Breast epithelium (tissue), 4 donors: Measurements from ENCODE around the gene FOXC2. TPM values are rescaled to one million over a fixed set of nuclear protein-coding genes. Genes with fewer than 3 reads are reported as not detected.
"Not testable (repeated sequence)": the region's sequence is repeated elsewhere in the genome, so short reads cannot be mapped to it uniquely, and the experiment has no call there.

Experiments used
- DNase-seq, 2 donors: peaks; one replicate each; pipeline ENCODE4 v3.0.0-alpha.2; 2019; ENCODE audit warnings: low spot score in 2 of 2
- H3K27ac ChIP-seq, 2 donors: fragments of 200-600 bp; sonication (generic) in 1 of 2; one replicate each; pipeline ENCODE4 v1.5.1; 2016 to 2019; ENCODE audit warnings: mild to moderate bottlenecking in 1 of 2
- H3K27me3 ChIP-seq, 2 donors: fragments of 200-600 bp; sonication (generic) in 1 of 2; one replicate each; pipeline versions ENCODE4 v1.5.1 to v1.6.0; 2017 to 2019; ENCODE audit warnings: control low read depth in 1 of 2, mild to moderate bottlenecking in 1 of 2
- H3K36me3 ChIP-seq: fragments of 200-600 bp; one replicate; pipeline ENCODE4 v1.5.1; 2019
- H3K4me1 ChIP-seq, 2 donors: fragments of 200-600 bp; sonication (generic); one replicate each; pipeline ENCODE4 v1.5.1; 2016 to 2019; ENCODE audit warnings: control low read depth in 1 of 2
- H3K4me3 ChIP-seq, 3 donors: fragments of 200-600 bp; sonication (generic); 1 replicate in 2 of 3; 2 replicates in 1 of 3; pipeline ENCODE4 v1.5.1; 2016 to 2019; ENCODE audit warnings: mild to moderate bottlenecking in 3 of 3, moderate library complexity in 2 of 3
- H3K9me3 ChIP-seq, 2 donors: fragments of 200-600 bp; sonication (generic) in 1 of 2; one replicate each; pipeline ENCODE4 v1.5.1; 2016 to 2019; ENCODE audit warnings: control low read depth in 1 of 2
- CTCF ChIP-seq, 3 donors: fragments of 450-650 bp; IDR thresholded peaks; one replicate each; pipeline ENCODE4 v1.5.1; 2016 to 2017; ENCODE audit warnings: antibody characterized with exemption in 3 of 3, mild to moderate bottlenecking in 3 of 3, moderate library complexity in 3 of 3
- POLR2A ChIP-seq: fragments of 450-650 bp; IDR thresholded peaks from one replicate; pipeline ENCODE4 v1.6.1; 2016; ENCODE audit warnings: antibody characterized with exemption, mild to moderate bottlenecking, moderate library complexity
- POLR2AphosphoS5 ChIP-seq, 3 donors: sonication (generic); formaldehyde crosslinking; IDR thresholded peaks; one replicate each; pipeline ENCODE4 v1.6.1; 2017; ENCODE audit warnings: antibody characterized with exemption in 3 of 3
- intact Hi-C: fragments of 100-400 bp; cut with DNase I; formaldehyde crosslinking; loops from one replicate; pipeline ENCODE4 v1.15.1; 2023; ENCODE audit warnings: low total_unique reads
- total RNA-seq, 3 donors: library from RNA; depleted of rRNA; stranded (reverse); fragments of >200 nt; gene quantifications; one replicate each; pipeline ENCODE4 v1.1.0, GENCODE V29; 2016

The FOXC2 gene
- total RNA-seq, 3 donors from 2014 or later: 0.15 to 0.98 (median 0.32) TPM

- no peaks in the 10 kb centered on the region for H3K9me3 ChIP-seq
- H3K36me3 ChIP-seq: no peaks in the 10 kb centered on the region
- intact Hi-C loops: loop anchor here (2.0 kb wide), 1 partner anchor 180 kb away; no protein-coding TSS in a partner anchor
- DNase-seq: no peak
- no peak for TF ChIP-seq CTCF (IDR thresholded peaks at IDR 0.05)
- no peak for TF ChIP-seq POLR2AphosphoS5 (IDR thresholded peaks at IDR 0.05)
- no peak for TF ChIP-seq POLR2A
- H3K27ac ChIP-seq: no peak overlapping the region
- peaks cover 0 to 26% of the 10 kb centered on the region in 2 donors for H3K27me3 ChIP-seq
- no peaks in the 10 kb centered on the region for H3K4me1 ChIP-seq
- H3K4me3 ChIP-seq: no peak overlapping the region
These were observed 18.4 kb downstream of the FOXC2 start for GRCh38 chr16:86584726-86585721.

DNA sequence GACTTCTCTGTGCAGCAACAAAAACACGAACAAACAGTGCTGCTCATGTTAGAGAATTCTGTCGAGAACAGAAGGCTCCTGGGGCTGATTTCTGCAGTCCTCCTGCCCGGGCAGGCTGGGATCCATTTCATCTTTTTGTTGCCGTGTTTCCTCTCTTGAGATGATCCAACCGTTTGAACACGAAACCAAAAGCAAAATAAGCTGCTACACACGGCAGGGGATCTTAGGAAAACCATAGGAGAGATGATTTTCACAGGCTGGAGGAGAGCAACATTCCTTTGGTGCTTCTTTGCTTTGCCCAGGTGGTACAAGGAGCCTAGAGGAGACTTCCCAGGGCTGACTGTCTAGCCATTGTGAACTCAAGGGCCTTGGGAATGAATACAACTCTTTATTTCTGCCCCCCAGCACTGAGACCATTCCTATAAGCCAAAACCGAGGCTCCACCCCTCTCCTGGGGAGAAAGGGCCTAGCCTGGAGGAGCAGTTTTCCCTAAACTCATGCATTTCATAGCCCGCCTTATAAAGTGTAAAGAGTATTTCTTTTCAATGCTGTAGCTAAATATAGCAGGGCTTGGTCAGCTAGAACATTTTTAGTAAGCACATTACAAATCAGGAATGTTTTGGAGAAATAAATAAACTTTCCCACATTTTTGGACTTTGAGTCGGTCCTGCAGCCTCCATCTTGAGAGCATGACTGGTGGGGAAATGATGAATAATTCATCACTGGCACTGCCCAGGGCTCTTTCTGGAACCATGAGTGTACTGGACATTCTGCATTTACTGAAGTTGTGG, 19.4 kb downstream of the FOXC2 start:
- intact Hi-C loops: loop anchor here (2.0 kb wide), 1 partner anchor 179 kb away; no protein-coding TSS in a partner anchor
- no peak for DNase-seq
- Histone ChIP-seq H3K27ac (no peak overlapping the region), H3K36me3 (no peaks in the 10 kb centered on the region), H3K4me3 (no peak overlapping the region), H3K27me3 (peaks cover 0 to 17% of the 10 kb centered on the region in 2 donors), H3K9me3 (no peaks in the 10 kb centered on the region), H3K4me1 (no peaks in the 10 kb centered on the region)
- no peak for TF ChIP-seq CTCF (IDR thresholded peaks at IDR 0.05)
- TF ChIP-seq POLR2AphosphoS5 (IDR thresholded peaks at IDR 0.05): no peak
- no peak for TF ChIP-seq POLR2A

DNA sequence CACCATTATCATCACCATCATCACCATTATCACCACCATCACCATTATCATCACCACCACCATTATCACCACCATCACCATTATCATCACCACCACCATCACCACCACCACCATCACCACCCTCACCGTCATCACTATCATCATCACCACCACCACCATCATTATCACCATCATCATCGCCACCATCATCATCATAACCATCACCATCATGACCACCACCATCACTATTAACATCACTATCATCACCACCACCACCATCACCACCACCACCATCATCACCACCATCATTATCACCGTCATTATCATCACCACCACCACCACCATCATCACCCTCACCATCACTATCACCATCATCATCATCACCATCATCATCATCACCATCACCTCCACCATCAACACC, 20.9 kb downstream of the FOXC2 start:
- no peaks in the 10 kb centered on the region for H3K4me1 ChIP-seq

DNA sequence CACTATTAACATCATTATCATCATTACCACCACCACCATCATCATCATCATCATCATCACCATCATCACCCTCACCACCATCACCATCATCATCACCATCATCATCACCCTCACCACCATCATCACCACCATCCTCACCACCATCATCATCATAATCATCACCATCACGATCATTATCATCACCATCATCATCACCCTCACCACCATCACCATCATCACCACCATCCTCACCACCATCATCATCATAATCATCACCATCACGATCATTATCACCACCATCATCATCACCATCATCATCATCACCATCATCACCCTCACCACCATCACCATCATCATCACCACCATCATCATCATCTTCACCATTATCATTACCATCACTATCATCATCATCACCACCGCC, 21.3 kb downstream of the FOXC2 start:
- H3K4me3 ChIP-seq, H3K9me3 ChIP-seq, H3K36me3 ChIP-seq, H3K27ac ChIP-seq, H3K4me1 ChIP-seq, intact Hi-C loops, DNase-seq: not testable (repeated sequence)
- peaks cover 0 to 24% of the 10 kb centered on the region in 2 donors for H3K27me3 ChIP-seq

More for the DNA sequence above, 20.9 kb downstream of the FOXC2 start:
- Histone ChIP-seq H3K36me3 (no peaks in the 10 kb centered on the region), H3K27me3 (peaks cover 0 to 20% of the 10 kb centered on the region in 2 donors), H3K9me3 (no peaks in the 10 kb centered on the region), H3K27ac (no peak overlapping the region), H3K4me3 (no peak overlapping the region)
- TF ChIP-seq CTCF (IDR thresholded peaks at IDR 0.05) (no peak), POLR2A (no peak), POLR2AphosphoS5 (IDR thresholded peaks at IDR 0.05) (no peak)
- intact Hi-C loops: no loop called here
- DNase-seq: no peak

- Histone ChIP-seq H3K36me3 (no peaks in the 10 kb centered on the region), H3K27ac (no peak overlapping the region), H3K27me3 (peaks cover 0 to 45% of the 10 kb centered on the region in 2 donors), H3K4me3 (no peak overlapping the region), H3K9me3 (no peaks in the 10 kb centered on the region), H3K4me1 (no peaks in the 10 kb centered on the region)
- intact Hi-C loops: no loop called here
- DNase-seq: no peak
- TF ChIP-seq POLR2A: no peak
- no peak for TF ChIP-seq CTCF (IDR thresholded peaks at IDR 0.05)
- no peak for TF ChIP-seq POLR2AphosphoS5 (IDR thresholded peaks at IDR 0.05)
These were observed 24.0 kb downstream of the FOXC2 start for GRCh38 chr16:86590501-86591144.
